Glutamatergic neuron (in vitro differentiated cells): ENCODE measurements around the gene LMBR1. TPM values are rescaled to one million over a fixed set of nuclear protein-coding genes. Genes with fewer than 3 reads are reported as not detected.

Source experiments
- DNase-seq: peaks from one replicate; pipeline ENCODE4 v3.0.0; 2022
- H3K27ac Mint-ChIP-seq: one replicate; pipeline ENCODE4 v1.8.0; 2020; ENCODE audit warnings: mild to moderate bottlenecking, mixed read lengths, inconsistent platforms; ENCODE audit not compliant: unreplicated experiment
- H3K27me3 Mint-ChIP-seq: one replicate; pipeline ENCODE4 v1.8.0; 2020; ENCODE audit warnings: mild to moderate bottlenecking, moderate library complexity, mixed read lengths, inconsistent platforms; ENCODE audit not compliant: unreplicated experiment
- H3K36me3 Mint-ChIP-seq: one replicate; pipeline ENCODE4 v1.8.0; 2020; ENCODE audit warnings: mild to moderate bottlenecking, mixed read lengths, inconsistent platforms; ENCODE audit not compliant: unreplicated experiment
- H3K4me1 Mint-ChIP-seq: one replicate; pipeline ENCODE4 v1.8.0; 2020; ENCODE audit warnings: mild to moderate bottlenecking, low read depth, mixed read lengths, inconsistent platforms; ENCODE audit not compliant: unreplicated experiment
- H3K4me3 Mint-ChIP-seq: one replicate; pipeline ENCODE4 v1.8.0; 2020; ENCODE audit warnings: mild to moderate bottlenecking, mixed read lengths, inconsistent platforms; ENCODE audit not compliant: unreplicated experiment
- H3K9me3 Mint-ChIP-seq: one replicate; pipeline ENCODE4 v1.8.0; 2020; ENCODE audit warnings: mild to moderate bottlenecking, moderate library complexity, mixed read lengths, inconsistent platforms; ENCODE audit not compliant: unreplicated experiment
- total RNA-seq: library from RNA; stranded (reverse); fragmentation: NEBNext Ultra II Directional; extraction: Animal tissue kit (Norgen Biotek cat#: 25700); gene quantifications from one replicate; pipeline ENCODE4 v1.2.1, GENCODE V29; 2021; ENCODE audit not compliant: unreplicated experiment
- TF ChIP-seq, protein P1 (sequence below): fragments of 200-600 bp; sonication (generic); IDR thresholded peaks from one replicate; pipeline ENCODE4 v1.5.0; 2021; ENCODE audit not compliant: partially characterized antibody, unreplicated experiment

The LMBR1 gene
- total RNA-seq, 1 donor from 2014 or later: 41.0 TPM

DNA sequence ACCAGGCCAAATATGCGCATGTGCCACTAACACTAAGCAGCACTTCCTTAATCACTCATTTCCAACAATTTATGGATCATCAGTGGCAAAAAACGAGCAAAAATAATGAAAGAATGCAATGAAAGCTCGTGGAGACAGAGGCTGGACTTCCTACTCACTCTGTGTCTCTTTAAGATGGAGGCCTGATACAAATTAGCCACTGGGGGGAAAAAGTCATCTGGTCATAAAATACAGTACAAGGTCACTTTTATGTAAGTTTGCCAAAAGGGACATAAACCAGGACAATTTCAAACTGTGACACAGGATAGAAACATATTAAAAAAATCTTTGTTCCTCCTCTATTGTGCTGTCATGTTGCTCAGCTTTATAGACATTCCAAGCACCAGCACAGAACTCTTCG lies 101.7 kb downstream of the LMBR1 start:
- Mint-ChIP-seq H3K4me1 (peaks cover 38% of the 10 kb centered on the region), H3K4me3 (no peak overlapping the region), H3K27me3 (peaks cover 5% of the 10 kb centered on the region), H3K36me3 (no peaks in the 10 kb centered on the region), H3K9me3 (peaks cover 4% of the 10 kb centered on the region), H3K27ac (no peak overlapping the region)
- no peak for DNase-seq
- TF ChIP-seq, protein P1, sequence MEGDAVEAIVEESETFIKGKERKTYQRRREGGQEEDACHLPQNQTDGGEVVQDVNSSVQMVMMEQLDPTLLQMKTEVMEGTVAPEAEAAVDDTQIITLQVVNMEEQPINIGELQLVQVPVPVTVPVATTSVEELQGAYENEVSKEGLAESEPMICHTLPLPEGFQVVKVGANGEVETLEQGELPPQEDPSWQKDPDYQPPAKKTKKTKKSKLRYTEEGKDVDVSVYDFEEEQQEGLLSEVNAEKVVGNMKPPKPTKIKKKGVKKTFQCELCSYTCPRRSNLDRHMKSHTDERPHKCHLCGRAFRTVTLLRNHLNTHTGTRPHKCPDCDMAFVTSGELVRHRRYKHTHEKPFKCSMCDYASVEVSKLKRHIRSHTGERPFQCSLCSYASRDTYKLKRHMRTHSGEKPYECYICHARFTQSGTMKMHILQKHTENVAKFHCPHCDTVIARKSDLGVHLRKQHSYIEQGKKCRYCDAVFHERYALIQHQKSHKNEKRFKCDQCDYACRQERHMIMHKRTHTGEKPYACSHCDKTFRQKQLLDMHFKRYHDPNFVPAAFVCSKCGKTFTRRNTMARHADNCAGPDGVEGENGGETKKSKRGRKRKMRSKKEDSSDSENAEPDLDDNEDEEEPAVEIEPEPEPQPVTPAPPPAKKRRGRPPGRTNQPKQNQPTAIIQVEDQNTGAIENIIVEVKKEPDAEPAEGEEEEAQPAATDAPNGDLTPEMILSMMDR: no peak

DNA sequence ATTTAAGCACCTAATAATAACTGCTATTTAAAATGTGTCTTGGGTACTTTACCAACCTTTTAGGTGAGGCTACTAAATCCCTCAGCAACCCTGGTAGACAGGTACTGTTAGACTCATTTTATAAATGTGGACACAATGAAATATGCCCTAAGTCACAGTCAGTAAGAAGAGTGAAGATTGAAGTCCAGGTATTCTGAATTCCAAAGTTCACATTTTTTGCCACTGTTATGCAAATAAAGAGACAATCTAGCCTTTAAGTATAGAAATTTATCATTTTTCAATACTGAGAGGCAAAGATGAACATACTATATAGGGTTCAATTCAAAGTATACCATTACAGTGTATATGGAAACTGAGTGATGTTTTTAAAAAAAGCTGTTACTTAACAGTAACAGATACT lies 102.7 kb downstream of the LMBR1 start:
- Mint-ChIP-seq H3K27me3 (peaks cover 5% of the 10 kb centered on the region), H3K9me3 (peaks cover 4% of the 10 kb centered on the region), H3K27ac (no peak overlapping the region), H3K4me3 (no peak overlapping the region), H3K4me1 (peaks cover 33% of the 10 kb centered on the region), H3K36me3 (no peaks in the 10 kb centered on the region)
- no peak for DNase-seq
- TF ChIP-seq, protein P1: no peak

DNA sequence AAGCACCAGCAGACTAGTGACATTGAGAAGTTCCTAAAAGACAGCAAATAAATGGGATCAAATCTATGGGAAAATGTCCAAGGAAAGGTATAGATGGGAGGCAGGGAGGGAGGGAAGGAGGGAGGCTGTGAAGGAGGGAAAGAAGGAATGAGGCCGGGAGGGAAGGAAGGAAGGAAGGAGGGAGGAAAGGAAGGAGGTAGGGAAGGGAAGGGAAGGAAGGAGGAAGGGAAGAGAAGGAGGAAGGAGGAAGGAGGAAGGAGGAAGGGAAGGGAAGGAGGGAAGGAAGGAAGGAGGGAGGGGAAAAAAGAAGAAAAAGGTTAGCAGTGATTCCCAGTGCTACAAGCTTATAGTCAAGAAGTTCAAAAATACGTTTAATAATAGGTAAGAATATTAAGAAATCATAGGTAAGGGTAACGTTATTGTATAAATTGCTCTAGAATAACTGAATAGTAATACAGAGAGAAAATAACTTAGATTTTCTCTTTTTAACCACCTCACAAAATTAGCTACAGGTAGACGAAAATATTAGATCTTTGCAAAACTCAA lies 106.9 kb downstream of the LMBR1 start:
- H3K36me3 Mint-ChIP-seq: no peaks in the 10 kb centered on the region
- peaks cover 15% of the 10 kb centered on the region for H3K4me1 Mint-ChIP-seq
- no peaks in the 10 kb centered on the region for H3K9me3 Mint-ChIP-seq
- TF ChIP-seq, protein P1: no peak
- no peak overlapping the region for H3K27ac Mint-ChIP-seq
- no peaks in the 10 kb centered on the region for H3K27me3 Mint-ChIP-seq
- no peak for DNase-seq
- no peak overlapping the region for H3K4me3 Mint-ChIP-seq

DNA sequence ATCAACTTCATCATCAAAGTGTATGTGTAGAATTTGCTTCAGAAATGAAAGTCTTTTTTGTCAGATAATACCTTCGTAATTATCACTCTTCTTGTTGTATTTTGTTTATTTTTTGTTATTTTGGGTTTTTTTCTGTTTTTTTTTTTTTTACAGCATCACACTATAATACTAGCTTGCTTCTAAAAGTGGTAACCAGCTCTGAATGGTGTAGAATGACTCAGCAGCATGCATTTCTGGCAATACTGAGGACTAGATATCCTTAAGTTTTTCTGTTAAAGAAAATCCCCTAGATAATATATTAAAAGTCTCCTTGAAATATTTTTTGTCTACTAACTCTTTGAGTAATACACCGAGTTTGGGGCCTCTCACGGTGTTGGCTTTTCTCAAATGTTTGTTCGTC lies 109.1 kb downstream of the LMBR1 start:
- H3K4me3 Mint-ChIP-seq: no peak overlapping the region
- H3K27me3 Mint-ChIP-seq: no peaks in the 10 kb centered on the region
- no peaks in the 10 kb centered on the region for H3K36me3 Mint-ChIP-seq
- TF ChIP-seq, protein P1: no peak
- no peak for DNase-seq
- H3K9me3 Mint-ChIP-seq: no peaks in the 10 kb centered on the region
- H3K27ac Mint-ChIP-seq: no peak overlapping the region
- peaks cover 21% of the 10 kb centered on the region for H3K4me1 Mint-ChIP-seq

DNA sequence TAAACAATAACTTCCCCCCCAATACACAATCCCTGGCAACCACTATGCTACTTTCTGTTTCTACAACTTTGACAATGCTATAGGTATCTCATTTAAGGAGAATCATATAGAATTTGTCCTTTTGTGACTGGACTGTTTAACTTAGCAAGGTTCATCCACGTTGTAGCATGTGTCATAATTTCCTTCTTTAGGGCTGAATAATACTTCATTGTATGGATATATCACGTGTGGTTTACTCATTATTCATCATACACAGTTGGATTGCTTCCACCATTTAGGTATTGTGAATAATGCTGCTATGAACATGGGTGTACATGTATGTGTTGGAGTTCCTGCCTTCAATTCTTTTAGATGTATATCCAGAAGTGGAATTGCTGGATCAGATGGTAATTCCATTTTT lies 111.0 kb downstream of the LMBR1 start:
- no peaks in the 10 kb centered on the region for H3K36me3 Mint-ChIP-seq
- no peak for DNase-seq
- peaks cover 24% of the 10 kb centered on the region for H3K4me1 Mint-ChIP-seq
- TF ChIP-seq, protein P1: no peak
- H3K4me3 Mint-ChIP-seq: no peak overlapping the region
- no peaks in the 10 kb centered on the region for H3K9me3 Mint-ChIP-seq
- no peaks in the 10 kb centered on the region for H3K27me3 Mint-ChIP-seq
- no peak overlapping the region for H3K27ac Mint-ChIP-seq
